Pancreas (tissue), 10 donors: ENCODE measurements around the gene PDCD11. TPM values are rescaled to one million over a fixed set of nuclear protein-coding genes. Genes with fewer than 3 reads are reported as not detected.
A peak's percentile ranks its signal among the peaks of the same experiment; 100 is the strongest.

ENCODE experiments used
- ATAC-seq, 4 donors: fragments of 200-7000 bp; cut with Tn5 transposase; one replicate each; pipeline versions ENCODE4 v1.8.0 to v1.9.1; 2020; ENCODE audit warnings: mild to moderate bottlenecking in 4 of 4, moderate library complexity in 4 of 4
- DNase-seq, 6 donors: peaks; one replicate each; pipeline ENCODE4 v3.0.0-alpha.2; 2020
- FAIRE-seq: peaks from 2 replicates; lab custom pipeline; 2012; peaks lifted over from hg19 to GRCh38; lab: Jason Lieb, UNC
- H3K27ac ChIP-seq, 4 donors: fragments of 200-600 bp; sonication (generic); 1 replicate in 3 of 4; 2 replicates in 1 of 4; pipeline versions ENCODE4 v1.5.0 to v1.8.0; 2020
- H3K27me3 ChIP-seq, 4 donors: fragments of 200-600 bp; one replicate each; pipeline ENCODE4 v1.8.0; 2021
- H3K36me3 ChIP-seq, 3 donors: fragments of 200-600 bp; sonication (generic) in 1 of 3; one replicate each; pipeline versions ENCODE4 v1.5.0 to v1.8.0; 2020 to 2021
- H3K4me1 ChIP-seq, 3 donors: fragments of 200-600 bp; one replicate each; pipeline ENCODE4 v1.8.0; 2021
- H3K4me3 ChIP-seq, 4 donors: fragments of 200-600 bp; sonication (generic) in 2 of 4; one replicate each; pipeline versions ENCODE4 v1.5.0 to v1.8.0; 2020 to 2021
- H3K9me3 ChIP-seq, 4 donors: fragments of 200-600 bp; one replicate each; pipeline ENCODE4 v1.8.0; 2021
- WGBS, 2 donors: extraction: QIAGEN DNeasy Blood & Tissue Kit; methylation state at CpG; one replicate each; pipeline ENCODE4 v1.1.7; 2013; 5-methylcytosine and 5-hydroxymethylcytosine counted together
- intact Hi-C, 3 donors: fragments of 100-400 bp; cut with DNase I; formaldehyde crosslinking; loops; one replicate each; pipeline versions ENCODE4 v1.11.1 to v1.14.2; 2022
- polyA plus RNA-seq, 2 donors: library from polyadenylated mRNA; stranded (reverse); fragments of 200-250 nt; gene quantifications; one replicate each; pipeline ENCODE4 v1.2.3, GENCODE V29; 2013
- total RNA-seq, 6 donors: library from RNA; stranded (reverse); fragmentation: NEBNext Ultra II Directional in 4 of 6; extraction: Animal tissue kit (Norgen Biotek cat#: 25700) in 4 of 6; gene quantifications; one replicate each; pipeline versions ENCODE4 v1.2.1 to v1.2.4, GENCODE V29; 2021 to 2023
- TF ChIP-seq, protein P1 (sequence below), 4 donors: fragments of 200-600 bp; sonication (generic) in 3 of 4; IDR thresholded peaks; one replicate each; pipeline versions ENCODE4 v1.5.0 to v1.8.0; 2021; ENCODE audit warnings: antibody characterized with exemption in 4 of 4
- donor health status: healthy with polysubstance abuse.
- donor health status: DM: no; HTN: no; CAD: no; lungs with moderate emphysema.
- donor health status: DM: no; HTN: no; CAD: no.
- donor health status: control.
- donor health status: control.
- donor health status: Bipolar disorder and iron deficiency.
- donor health status: DM: yes; HTN: yes; CAD: no.
- donor health status: DM: no; HTN: no; CAD: no.
- donor health status: DM: no; HTN: no; CAD: no.
- donor health status: DM: yes; HTN: yes; CAD: no.

The PDCD11 gene
- total and polyA plus RNA-seq, 8 donors, result 11.3 to 27.4 (median 16.2) TPM

DNA sequence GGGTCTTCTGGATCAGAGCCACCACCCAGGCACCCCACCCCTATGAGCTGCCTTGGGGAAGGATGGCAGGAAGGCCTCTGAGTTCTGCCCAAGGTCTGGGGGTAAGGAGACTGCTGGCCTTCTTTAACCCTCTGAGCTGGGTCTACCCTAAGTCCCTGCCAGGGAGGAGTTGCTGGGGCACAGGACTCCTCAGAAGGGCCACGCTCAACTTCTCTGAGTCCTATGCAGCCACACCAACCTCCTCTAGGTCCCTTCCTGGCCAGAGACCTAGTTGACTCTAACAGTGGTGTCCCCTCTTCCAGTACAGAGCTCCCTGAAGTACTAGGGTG, 94.5 kb downstream of the PDCD11 start:
- DNase-seq, result no peak
- FAIRE-seq, result no peak

DNA sequence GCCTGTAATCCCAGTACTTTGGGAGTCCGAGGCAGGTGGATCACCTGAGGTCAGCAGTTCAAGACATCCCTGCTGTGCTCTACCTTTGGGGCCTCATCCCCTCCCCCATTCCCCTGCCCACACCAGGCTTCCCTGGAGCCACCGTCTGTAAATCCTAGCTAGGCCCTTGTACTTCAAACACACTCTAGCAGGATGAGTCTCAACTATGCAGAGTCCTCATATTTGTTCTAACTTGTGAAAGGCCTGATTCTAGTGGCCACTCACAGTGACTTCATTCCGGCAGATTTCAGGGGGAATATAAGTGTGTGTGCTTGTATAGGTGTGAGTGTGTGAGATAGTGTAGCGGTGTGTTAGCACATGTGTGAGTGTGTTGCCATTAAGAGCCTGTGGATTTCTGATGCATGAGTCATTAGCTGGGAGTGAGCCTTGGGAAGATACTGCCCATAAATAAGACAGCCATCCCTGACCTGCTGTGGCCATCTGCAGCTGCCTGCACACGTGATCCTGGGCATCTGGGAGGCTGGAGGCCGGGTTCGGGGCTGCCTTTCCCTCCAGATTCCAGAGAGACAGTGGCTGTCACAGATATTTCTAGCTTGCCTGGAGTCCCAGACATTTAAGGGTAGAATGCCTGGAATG, 95.4 kb downstream of the PDCD11 start:
- no peaks in the 10 kb centered on the region for H3K27me3 ChIP-seq
- FAIRE-seq (no peak), DNase-seq (no peak), ATAC-seq (peak in 3 of 4 donors; percentile 24 to 50 (median 42))
- no peaks in the 10 kb centered on the region for H3K36me3 ChIP-seq
- TF ChIP-seq, protein P1, sequence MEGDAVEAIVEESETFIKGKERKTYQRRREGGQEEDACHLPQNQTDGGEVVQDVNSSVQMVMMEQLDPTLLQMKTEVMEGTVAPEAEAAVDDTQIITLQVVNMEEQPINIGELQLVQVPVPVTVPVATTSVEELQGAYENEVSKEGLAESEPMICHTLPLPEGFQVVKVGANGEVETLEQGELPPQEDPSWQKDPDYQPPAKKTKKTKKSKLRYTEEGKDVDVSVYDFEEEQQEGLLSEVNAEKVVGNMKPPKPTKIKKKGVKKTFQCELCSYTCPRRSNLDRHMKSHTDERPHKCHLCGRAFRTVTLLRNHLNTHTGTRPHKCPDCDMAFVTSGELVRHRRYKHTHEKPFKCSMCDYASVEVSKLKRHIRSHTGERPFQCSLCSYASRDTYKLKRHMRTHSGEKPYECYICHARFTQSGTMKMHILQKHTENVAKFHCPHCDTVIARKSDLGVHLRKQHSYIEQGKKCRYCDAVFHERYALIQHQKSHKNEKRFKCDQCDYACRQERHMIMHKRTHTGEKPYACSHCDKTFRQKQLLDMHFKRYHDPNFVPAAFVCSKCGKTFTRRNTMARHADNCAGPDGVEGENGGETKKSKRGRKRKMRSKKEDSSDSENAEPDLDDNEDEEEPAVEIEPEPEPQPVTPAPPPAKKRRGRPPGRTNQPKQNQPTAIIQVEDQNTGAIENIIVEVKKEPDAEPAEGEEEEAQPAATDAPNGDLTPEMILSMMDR (IDR thresholded peaks at IDR 0.05), result no peak
- intact Hi-C loops, result no loop called here
- no peak overlapping the region for H3K4me3 ChIP-seq
- peak overlapping the region in 2 of 4 donors; percentile 21 to 77 for H3K27ac ChIP-seq
- WGBS, 2 donors, result 59 to 66% methylated on average over 7 of the region's 7 CpGs
- H3K4me1 ChIP-seq, result no peaks in the 10 kb centered on the region
- H3K9me3 ChIP-seq, result no peaks in the 10 kb centered on the region

More for the DNA sequence above, 94.5 kb downstream of the PDCD11 start:
- Histone ChIP-seq H3K27ac (no peak overlapping the region), H3K9me3 (no peaks in the 10 kb centered on the region), H3K4me1 (no peaks in the 10 kb centered on the region), H3K36me3 (no peaks in the 10 kb centered on the region), H3K27me3 (no peaks in the 10 kb centered on the region), H3K4me3 (no peak overlapping the region)
- ATAC-seq, result no peak
- TF ChIP-seq, protein P1 (IDR thresholded peaks at IDR 0.05), result no peak
- intact Hi-C loops, result no loop called here
- WGBS, 2 donors, result 74 to 79% methylated on average over 1 of the region's 1 CpG

DNA sequence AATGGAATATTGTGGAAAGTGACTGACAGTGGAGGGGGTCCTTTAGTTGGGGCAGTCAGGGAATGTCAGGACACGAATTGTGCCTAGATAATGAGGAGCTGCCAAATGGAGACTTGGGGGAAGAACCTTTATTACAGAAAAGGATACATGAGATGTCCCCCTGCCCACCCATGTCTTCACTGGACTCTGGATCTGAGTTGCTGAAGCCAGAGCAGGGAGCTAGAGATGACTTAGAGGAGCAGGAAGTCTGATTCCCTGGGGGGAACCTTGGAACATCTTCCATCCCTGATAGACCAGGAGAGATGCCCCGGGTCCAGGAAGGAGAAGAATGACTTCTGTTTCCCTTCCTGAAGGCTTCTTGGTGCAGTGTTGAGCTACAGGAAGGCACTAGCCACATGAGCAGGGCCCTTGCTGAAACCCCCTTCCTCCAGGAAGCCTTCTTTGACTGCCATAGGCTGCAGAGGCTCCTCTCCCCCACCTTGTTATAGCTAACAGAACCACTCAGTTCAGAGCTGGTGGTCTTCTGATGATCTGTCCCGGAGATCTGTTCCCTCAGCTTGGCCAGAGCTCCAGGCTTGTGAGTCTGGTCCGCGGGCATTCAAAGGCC, 96.3 kb downstream of the PDCD11 start:
- ATAC-seq (no peak), FAIRE-seq (no peak), DNase-seq (no peak)
- H3K4me3 ChIP-seq, result peak overlapping the region in 3 of 4 donors; percentile 63 to 83 (median 72)
- WGBS, 2 donors, result 59 to 69% methylated on average over 5 of the region's 5 CpGs
- intact Hi-C loops, result no loop called here
- no peaks in the 10 kb centered on the region for H3K4me1 ChIP-seq
- no peaks in the 10 kb centered on the region for H3K27me3 ChIP-seq
- H3K27ac ChIP-seq, result peak overlapping the region in 2 of 4 donors; percentile 21 to 77
- H3K9me3 ChIP-seq, result no peaks in the 10 kb centered on the region
- H3K36me3 ChIP-seq, result no peaks in the 10 kb centered on the region
- TF ChIP-seq, protein P1 (IDR thresholded peaks at IDR 0.05), result no peak

DNA sequence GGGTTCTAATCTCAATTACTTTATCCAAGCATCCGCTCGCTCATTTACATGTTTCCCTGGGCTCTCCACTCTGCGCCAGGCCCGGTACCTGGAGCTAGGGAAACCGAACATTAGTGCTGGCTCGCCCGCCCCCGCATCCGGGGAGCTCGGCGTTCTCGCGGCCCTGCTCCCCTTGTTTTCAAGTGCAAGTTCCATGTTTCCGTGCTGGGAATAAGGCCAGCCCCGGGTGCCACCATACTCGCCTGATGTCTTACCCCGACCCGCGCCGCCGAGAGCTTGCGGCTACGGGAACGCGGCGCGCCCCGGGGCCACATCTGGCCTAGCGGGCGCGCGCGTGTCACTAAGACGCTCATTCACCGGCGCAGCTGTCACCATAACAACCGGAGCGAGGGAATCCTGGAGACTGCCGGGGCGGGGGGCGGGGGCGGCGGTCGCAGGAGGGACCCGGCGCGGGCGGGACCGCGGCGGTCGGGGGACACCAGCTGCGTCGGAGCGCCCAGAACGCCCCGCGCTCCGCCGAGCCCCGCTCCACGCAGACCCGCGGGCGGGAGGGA, 97.0 kb downstream of the PDCD11 start, which contains the start of gene NEURL1:
NEURL1 (plus strand) TSS at position 344 of the 554 bp plus-strand sequence. CDS start 683 bp downstream, outside the sequence.
- TF ChIP-seq, protein P1 (IDR thresholded peaks at IDR 0.05), result no peak
- H3K27ac ChIP-seq, result peak within 1 kb of the TSS; percentile 51 to 77 (median 63)
- ATAC-seq, result peak; percentile 17 to 52 (median 34)
- intact Hi-C loops, result no loop called here
- 4 to 5% methylated on average over 46 to 65 of the region's 65 CpGs for WGBS, 2 donors
- peak within 1 kb of the TSS; percentile 63 to 83 (median 70) for H3K4me3 ChIP-seq
- DNase-seq, result peak in 1 of 6 donors; percentile 57
- no peaks in the 10 kb centered on the region for H3K9me3 ChIP-seq
- no peaks in the 10 kb centered on the region for H3K36me3 ChIP-seq
- no peak for FAIRE-seq
- no peaks in the 10 kb centered on the region for H3K4me1 ChIP-seq
- no peaks in the 10 kb centered on the region for H3K27me3 ChIP-seq
